Measurements from ENCODE around the gene WDR31.

- no peak for TF ChIP-seq CHD2 (IDR thresholded peaks at IDR 0.05; ENCODE audit: low read length, partially characterized antibody)
- no peak for TF ChIP-seq CTCF (IDR thresholded peaks at IDR 0.05)
- no peak for TF ChIP-seq PHF8 (IDR thresholded peaks at IDR 0.05; ENCODE audit: borderline replicate concordance, low read depth)
- TF ChIP-seq RAD21 (conservative IDR thresholded peaks at IDR 0.05 in 1 of 2, IDR thresholded peaks at IDR 0.05 in 1 of 2), result no peak
- no peak for TF ChIP-seq RFX5 (IDR thresholded peaks at IDR 0.05)
- TF ChIP-seq MAX (IDR thresholded peaks at IDR 0.05), result no peak
- TF ChIP-seq KDM5A (IDR thresholded peaks at IDR 0.05), result no peak
- no peak for TF ChIP-seq CBX8 (IDR thresholded peaks at IDR 0.05)
- TF ChIP-seq POLR2A (IDR thresholded peaks at IDR 0.05; ENCODE audit: low read length), result no peak
- no peak for TF ChIP-seq CEBPB (IDR thresholded peaks at IDR 0.05)
- no peak for TF ChIP-seq MYC (IDR thresholded peaks at IDR 0.05; ENCODE audit: borderline replicate concordance, low read length)
These were observed 61.2 kb downstream of the WDR31 start for GRCh38 chr9:113278840-113279239.

Data from A549 (cell line).